Natural killer cell treated with Interleukin-12 subunit alpha and Interleukin-12 subunit beta and Interleukin-15 and Interleukin-18, amount 100 ng/mL, for 72 hours (primary cell): Measurements from ENCODE around the gene ECEL1. TPM values are rescaled to one million over a fixed set of nuclear protein-coding genes. Genes with fewer than 3 reads are reported as not detected.

Experiments
- ATAC-seq, 2 donors: fragments of 150-1000 bp; cut with Tn5 transposase in 1 of 2; sonication (Bioruptor Pico), chemical (Tn5 transposase) in 1 of 2; 2 replicates each; pipeline ENCODE4 v1.10.0; 2021
- DNase-seq: peaks from one replicate; pipeline ENCODE4 v3.0.0; 2022; ENCODE audit warnings: low spot score
- H3K27ac Mint-ChIP-seq, 2 donors: 1 replicate in 1 of 2; 2 replicates in 1 of 2; pipeline ENCODE4 v1.8.0; 2022; ENCODE audit warnings: mixed read lengths in 2 of 2, mild to moderate bottlenecking in 1 of 2, moderate library complexity in 1 of 2
- H3K27me3 Mint-ChIP-seq, 2 donors: 1 replicate in 1 of 2; 2 replicates in 1 of 2; pipeline ENCODE4 v1.8.0; 2022; ENCODE audit warnings: mixed read lengths in 2 of 2
- H3K36me3 Mint-ChIP-seq: one replicate; pipeline ENCODE4 v1.8.0; 2022; ENCODE audit warnings: mixed read lengths
- H3K4me1 Mint-ChIP-seq, 2 donors: 1 replicate in 1 of 2; 2 replicates in 1 of 2; pipeline ENCODE4 v1.8.0; 2022; ENCODE audit warnings: low read depth in 2 of 2, mixed read lengths in 2 of 2, mild to moderate bottlenecking in 1 of 2
- H3K4me3 Mint-ChIP-seq: one replicate; pipeline ENCODE4 v1.8.0; 2022; ENCODE audit warnings: mixed read lengths
- H3K9me3 Mint-ChIP-seq: 2 replicates; pipeline ENCODE4 v1.8.0; 2022; ENCODE audit warnings: mixed read lengths
- total RNA-seq, 2 donors: library from RNA; stranded (reverse); gene quantifications; one replicate each; pipeline ENCODE4 v1.2.3, GENCODE V29; 2022

The ECEL1 gene
- total RNA-seq, 2 donors from 2014 or later, result not detected

DNA sequence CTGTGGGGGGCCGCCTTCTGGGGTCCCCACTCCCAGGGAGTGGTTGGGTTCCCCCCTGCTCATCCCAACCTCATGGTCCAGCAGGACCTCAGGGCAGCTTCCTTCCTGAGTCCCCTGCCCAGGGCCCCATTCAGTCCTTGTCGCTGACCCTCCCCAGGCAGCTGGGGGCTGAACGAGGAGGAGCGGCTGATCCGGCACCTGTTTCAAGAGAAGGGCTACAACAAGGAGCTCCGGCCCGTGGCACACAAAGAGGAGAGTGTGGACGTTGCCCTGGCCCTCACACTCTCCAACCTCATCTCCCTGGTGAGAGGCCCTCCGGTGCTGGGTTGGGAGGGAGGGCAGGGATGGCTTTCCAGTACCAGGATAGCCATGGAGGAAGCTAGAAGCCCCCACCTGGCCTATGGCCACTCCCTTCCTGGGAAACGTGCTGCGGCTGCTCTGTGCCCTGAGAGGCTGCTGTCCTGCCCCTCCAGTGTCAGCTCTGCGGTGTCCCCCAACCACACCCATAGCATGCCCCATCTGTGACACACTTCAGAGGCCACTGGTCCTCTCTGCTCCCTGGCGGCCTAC, 38.8 kb upstream of the ECEL1 start:
- Mint-ChIP-seq H3K4me1 (peaks cover 13 to 18% of the 10 kb centered on the region in 2 donors), H3K27ac (no peak overlapping the region)

DNA sequence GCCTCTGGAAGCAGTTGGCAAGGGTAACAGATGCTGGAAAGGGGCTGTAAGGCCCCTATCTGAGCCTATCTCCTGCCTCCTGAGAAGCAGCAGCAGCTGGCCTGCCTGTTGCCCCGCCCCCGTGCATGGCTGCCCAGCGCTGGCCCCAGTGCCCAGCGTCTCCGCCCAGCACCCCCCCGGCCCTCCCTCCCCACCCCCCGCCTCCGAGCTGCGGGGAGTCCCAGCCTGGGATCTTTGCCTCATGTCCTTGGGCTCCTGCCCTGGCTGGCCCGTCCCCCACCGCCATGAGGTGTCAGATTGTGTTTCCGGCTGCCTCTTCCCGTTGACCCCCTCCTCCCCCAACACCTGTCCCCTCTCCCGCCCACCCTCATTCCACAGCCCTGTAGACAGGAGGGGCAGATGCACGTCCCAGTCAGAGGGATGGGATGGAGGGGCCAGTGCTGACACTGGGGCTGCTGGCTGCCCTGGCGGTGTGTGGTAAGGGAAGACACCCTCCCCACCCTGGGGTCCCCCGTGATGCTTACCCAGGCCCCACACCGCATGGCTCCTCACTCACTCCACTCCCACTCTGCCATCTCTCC, 38.2 kb upstream of the ECEL1 start, which contains the start of gene CHRND:
TSS of gene CHRND (plus strand) at position 370 of the 581 bp plus-strand sequence. CDS start at position 426, 56 bp downstream.
- no peak for DNase-seq
- H3K9me3 Mint-ChIP-seq, result no peaks in the 10 kb centered on the region
- no peak within 1 kb of the TSS for H3K4me3 Mint-ChIP-seq
- no peak within 1 kb of the TSS for H3K27ac Mint-ChIP-seq
- H3K4me1 Mint-ChIP-seq, result peaks cover 13 to 19% of the 10 kb centered on the region in 2 donors
- H3K36me3 Mint-ChIP-seq, result no peaks in the 10 kb centered on the region
- H3K27me3 Mint-ChIP-seq, result peaks cover 0 to 21% of the 10 kb centered on the region in 2 donors
- no peak for ATAC-seq

More for the DNA sequence above, 38.8 kb upstream of the ECEL1 start:
- ATAC-seq (no peak), DNase-seq (no peak)
- Mint-ChIP-seq H3K27me3 (peaks cover 0 to 20% of the 10 kb centered on the region in 2 donors), H3K36me3 (no peaks in the 10 kb centered on the region), H3K4me3 (no peak overlapping the region), H3K9me3 (no peaks in the 10 kb centered on the region)

DNA sequence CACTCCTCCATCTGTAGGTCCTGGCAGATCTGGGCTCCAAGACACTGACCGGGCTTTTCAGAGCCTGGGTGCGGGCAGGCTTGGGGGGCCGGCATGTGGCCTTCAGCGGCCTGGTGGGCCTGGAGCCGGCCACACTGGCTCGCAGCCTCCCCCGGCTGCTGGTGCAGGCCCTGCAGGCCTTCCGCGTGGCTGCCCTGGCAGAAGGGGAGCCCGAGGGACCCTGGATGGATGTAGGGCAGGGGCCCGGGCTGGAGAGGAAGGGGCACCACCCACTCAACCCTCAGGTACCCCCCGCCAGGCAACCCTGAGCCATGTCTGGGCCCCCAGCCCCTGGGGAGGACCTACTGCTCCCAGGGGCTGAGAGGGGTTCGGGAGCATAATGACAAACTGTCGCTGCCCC, 37.6 kb upstream of the ECEL1 start:
- peaks cover 0 to 25% of the 10 kb centered on the region in 2 donors for H3K27me3 Mint-ChIP-seq
- H3K27ac Mint-ChIP-seq, result no peak overlapping the region
- DNase-seq, result no peak
- no peak overlapping the region for H3K4me3 Mint-ChIP-seq
- no peaks in the 10 kb centered on the region for H3K9me3 Mint-ChIP-seq
- no peaks in the 10 kb centered on the region for H3K36me3 Mint-ChIP-seq
- H3K4me1 Mint-ChIP-seq, result peaks cover 13 to 19% of the 10 kb centered on the region in 2 donors
- no peak for ATAC-seq

DNA sequence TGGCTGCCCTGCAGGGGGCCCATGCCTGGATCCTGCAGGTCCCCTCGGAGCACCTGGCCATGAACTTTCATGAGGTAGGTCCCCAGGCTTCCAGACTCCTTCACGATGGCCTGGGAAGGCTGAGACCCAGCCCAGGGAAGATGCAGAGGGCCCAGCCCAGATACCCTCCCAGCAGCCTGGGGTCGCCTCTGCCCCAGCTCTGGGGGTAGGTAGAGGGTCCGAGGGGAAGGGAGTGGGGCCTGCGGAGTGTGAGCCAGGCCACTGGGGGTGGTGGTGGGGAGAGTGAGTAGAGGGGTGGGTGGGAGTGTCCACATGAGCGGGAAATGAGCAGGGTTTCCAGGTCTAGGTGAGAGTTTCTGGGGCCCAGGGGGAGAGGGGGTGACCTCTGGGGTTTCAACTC, 37.1 kb upstream of the ECEL1 start:
- ATAC-seq, result no peak
- Mint-ChIP-seq H3K27me3 (peaks cover 0 to 26% of the 10 kb centered on the region in 2 donors), H3K9me3 (no peaks in the 10 kb centered on the region), H3K36me3 (no peaks in the 10 kb centered on the region), H3K4me1 (peaks cover 13 to 19% of the 10 kb centered on the region in 2 donors), H3K27ac (no peak overlapping the region), H3K4me3 (no peak overlapping the region)
- no peak for DNase-seq

DNA sequence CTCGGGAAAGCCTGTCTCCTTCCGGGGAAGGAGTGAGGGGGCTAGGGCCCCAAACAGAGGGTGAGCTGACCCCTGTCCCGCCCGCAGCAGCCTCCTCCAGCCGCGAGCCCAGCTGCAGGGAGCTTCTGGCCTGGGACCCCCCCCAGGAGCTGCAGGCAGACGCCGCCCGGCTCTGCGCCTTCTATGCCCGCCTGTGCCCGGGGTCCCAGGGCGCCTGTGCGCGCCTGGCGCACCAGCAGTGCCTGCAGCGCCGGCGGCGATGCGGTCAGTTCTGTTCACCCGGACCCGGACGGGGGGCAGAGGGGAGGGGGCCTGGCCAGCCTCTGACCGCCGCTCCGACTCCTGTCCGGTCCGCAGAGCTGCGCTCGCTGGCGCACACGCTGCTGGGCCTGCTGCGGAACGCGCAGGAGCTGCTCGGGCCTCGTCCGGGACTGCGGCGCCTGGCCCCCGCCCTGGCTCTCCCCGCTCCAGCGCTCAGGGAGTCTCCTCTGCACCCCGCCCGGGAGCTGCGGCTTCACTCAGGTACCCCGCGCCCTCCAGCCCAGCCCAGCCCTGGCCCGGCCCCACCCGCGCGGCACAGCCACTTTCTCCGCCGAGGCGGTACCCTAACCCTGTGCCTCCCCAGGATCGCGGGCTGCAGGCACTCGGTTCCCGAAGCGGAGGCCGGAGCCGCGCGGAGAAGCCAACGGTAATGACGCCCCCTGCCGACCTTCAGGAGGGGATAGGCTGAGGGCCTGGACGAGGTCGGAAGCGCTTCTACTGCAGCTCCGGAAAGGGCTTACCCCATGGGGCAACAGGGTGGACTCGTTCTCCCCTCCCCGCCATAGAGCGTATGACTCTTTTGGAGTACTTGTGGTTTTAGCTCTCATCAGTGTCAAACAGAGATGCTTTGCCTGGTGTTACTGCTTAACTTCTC, 36.3 kb upstream of the ECEL1 start:
- ATAC-seq (peak in 1 of 2 donors; percentile 25), DNase-seq (no peak)
- Mint-ChIP-seq H3K9me3 (no peaks in the 10 kb centered on the region), H3K27me3 (peaks cover 0 to 25% of the 10 kb centered on the region in 2 donors), H3K4me3 (no peak overlapping the region), H3K4me1 (peaks cover 10 to 15% of the 10 kb centered on the region in 2 donors), H3K27ac (no peak overlapping the region), H3K36me3 (no peaks in the 10 kb centered on the region)

DNA sequence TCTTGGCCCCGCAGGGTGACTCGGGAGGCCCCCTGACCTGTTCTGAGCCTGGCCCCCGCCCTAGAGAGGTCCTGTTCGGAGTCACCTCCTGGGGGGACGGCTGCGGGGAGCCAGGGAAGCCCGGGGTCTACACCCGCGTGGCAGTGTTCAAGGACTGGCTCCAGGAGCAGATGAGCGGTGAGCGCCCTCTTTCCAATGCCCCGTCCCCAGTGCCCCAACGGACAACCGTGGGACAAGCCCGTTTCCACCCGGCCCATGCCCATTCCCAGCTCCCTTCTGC, 35.7 kb upstream of the ECEL1 start:
- H3K9me3 Mint-ChIP-seq, result no peaks in the 10 kb centered on the region
- no peak for ATAC-seq
- H3K4me1 Mint-ChIP-seq, result peaks cover 4 to 9% of the 10 kb centered on the region in 2 donors
- peaks cover 0 to 22% of the 10 kb centered on the region in 2 donors for H3K27me3 Mint-ChIP-seq
- no peak overlapping the region for H3K27ac Mint-ChIP-seq
- no peak overlapping the region for H3K4me3 Mint-ChIP-seq
- DNase-seq, result no peak
- H3K36me3 Mint-ChIP-seq, result no peaks in the 10 kb centered on the region

DNA sequence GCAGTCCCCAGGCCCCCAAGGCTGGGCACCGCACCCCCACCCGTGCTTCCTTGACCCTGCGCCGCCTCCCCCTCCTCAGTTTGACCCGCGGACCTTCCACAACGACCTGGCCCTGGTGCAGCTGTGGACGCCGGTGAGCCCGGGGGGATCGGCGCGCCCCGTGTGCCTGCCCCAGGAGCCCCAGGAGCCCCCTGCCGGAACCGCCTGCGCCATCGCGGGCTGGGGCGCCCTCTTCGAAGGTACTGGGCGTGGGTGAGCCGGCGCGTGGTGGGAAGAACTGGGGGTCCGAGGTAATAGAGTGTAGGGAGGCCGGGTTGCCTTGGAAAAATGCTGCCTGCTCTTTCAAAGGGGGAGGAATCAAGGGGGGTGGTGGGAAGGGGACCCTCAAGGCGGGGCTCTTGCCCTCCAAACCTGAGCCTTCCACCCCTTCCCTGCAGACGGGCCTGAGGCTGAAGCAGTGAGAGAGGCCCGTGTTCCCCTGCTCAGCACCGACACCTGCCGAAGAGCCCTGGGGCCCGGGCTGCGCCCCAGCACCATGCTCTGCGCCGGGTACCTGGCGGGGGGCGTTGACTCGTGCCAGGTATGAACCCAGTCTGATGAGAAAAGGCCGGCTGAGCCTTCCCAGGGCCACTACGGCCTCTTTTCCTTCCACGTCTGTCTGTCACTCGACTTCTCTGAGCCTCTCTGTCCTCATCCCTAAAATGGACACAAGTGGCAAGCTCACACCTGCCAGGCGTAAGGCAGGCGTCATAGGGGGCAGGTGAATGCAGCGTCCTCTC, 35.2 kb upstream of the ECEL1 start:
- Mint-ChIP-seq H3K9me3 (no peaks in the 10 kb centered on the region), H3K4me3 (no peak overlapping the region), H3K27ac (no peak overlapping the region), H3K4me1 (peaks cover 0 to 7% of the 10 kb centered on the region in 2 donors), H3K36me3 (no peaks in the 10 kb centered on the region), H3K27me3 (peaks cover 0 to 23% of the 10 kb centered on the region in 2 donors)
- peak in 1 of 2 donors; percentile 1 for ATAC-seq
- no peak for DNase-seq

DNA sequence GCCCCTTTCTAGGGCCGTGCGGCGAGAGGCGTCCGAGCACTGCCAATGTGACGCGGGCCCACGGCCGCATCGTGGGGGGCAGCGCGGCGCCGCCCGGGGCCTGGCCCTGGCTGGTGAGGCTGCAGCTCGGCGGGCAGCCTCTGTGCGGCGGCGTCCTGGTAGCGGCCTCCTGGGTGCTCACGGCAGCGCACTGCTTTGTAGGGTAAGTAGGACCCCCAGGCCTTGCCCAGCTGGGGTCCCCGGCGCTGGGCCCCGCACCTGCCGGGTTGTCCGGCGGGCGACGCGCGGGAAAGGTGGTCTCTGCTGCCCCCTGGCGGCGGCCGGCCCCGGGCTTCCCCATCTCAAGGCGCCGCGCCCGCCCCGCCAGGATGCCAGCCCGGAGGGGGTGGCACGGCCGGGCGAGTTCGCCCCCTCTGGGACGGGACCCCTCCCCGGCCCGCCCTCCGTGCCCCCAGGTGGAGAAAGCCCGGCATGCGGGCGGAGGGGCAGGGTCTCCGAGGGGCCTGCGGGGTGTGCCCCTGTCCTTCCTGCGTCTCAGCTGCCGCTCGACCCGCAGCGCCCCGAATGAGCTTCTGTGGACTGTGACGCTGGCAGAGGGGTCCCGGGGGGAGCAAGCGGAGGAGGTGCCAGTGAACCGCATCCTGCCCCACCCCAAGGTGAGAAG, 34.5 kb upstream of the ECEL1 start:
- no peak overlapping the region for H3K4me3 Mint-ChIP-seq
- no peaks in the 10 kb centered on the region for H3K9me3 Mint-ChIP-seq
- no peak overlapping the region for H3K27ac Mint-ChIP-seq
- no peaks in the 10 kb centered on the region for H3K36me3 Mint-ChIP-seq
- peaks cover 0 to 7% of the 10 kb centered on the region in 2 donors for H3K4me1 Mint-ChIP-seq
- H3K27me3 Mint-ChIP-seq, result peaks cover 0 to 24% of the 10 kb centered on the region in 2 donors
- peak; percentile 70 for DNase-seq
- ATAC-seq, result peak; percentile 56 to 74

DNA sequence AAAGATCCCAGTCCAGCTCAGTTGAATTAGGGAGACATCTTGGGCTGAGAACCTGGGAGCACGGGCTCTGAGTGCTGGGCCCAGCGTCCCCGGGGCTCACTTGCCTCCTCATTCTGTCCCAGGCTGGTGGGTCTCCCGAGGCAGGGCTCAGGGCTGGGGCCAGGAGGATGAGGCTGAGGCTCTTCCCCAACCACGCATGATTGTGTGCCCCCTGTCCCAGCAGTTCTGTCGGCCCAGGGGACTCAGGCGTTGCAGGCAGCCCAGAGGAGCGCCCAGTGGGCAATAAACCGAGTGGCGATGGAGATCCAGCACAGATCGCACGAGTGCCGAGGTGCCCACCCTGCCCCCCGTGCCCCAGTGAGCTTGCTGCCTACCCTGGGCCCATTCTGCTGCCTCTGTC, 33.5 kb upstream of the ECEL1 start:
- no peaks in the 10 kb centered on the region for H3K36me3 Mint-ChIP-seq
- H3K4me1 Mint-ChIP-seq, result peaks cover 0 to 7% of the 10 kb centered on the region in 2 donors
- DNase-seq (no peak), ATAC-seq (no peak)
- H3K27me3 Mint-ChIP-seq, result peaks cover 0 to 25% of the 10 kb centered on the region in 2 donors
- H3K27ac Mint-ChIP-seq, result no peak overlapping the region
- H3K4me3 Mint-ChIP-seq, result no peak overlapping the region
- no peaks in the 10 kb centered on the region for H3K9me3 Mint-ChIP-seq

DNA sequence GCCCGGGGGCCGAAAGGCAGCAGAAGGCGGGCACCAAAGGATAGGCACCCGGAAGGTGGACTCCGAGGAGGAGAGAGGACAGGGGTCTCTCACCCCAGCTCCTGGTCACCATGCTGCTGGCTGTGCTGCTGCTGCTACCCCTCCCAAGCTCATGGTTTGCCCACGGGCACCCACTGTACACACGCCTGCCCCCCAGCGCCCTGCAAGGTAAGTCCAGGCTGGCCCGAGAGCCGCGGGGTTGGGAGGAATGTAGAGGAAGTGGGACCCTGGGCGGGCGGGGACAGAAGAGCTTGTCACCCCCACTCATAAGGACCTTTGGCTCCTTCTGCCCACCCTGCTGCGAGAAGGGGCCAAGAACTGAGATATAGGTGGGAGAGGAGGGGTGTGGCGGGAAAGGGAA, 32.9 kb upstream of the ECEL1 start:
- peaks cover 0 to 7% of the 10 kb centered on the region in 2 donors for H3K4me1 Mint-ChIP-seq
- ATAC-seq (no peak), DNase-seq (no peak)
- no peaks in the 10 kb centered on the region for H3K36me3 Mint-ChIP-seq
- H3K4me3 Mint-ChIP-seq, result peak overlapping the region; percentile 10
- H3K9me3 Mint-ChIP-seq, result no peaks in the 10 kb centered on the region
- no peak overlapping the region for H3K27ac Mint-ChIP-seq
- H3K27me3 Mint-ChIP-seq, result peaks cover 0 to 25% of the 10 kb centered on the region in 2 donors

DNA sequence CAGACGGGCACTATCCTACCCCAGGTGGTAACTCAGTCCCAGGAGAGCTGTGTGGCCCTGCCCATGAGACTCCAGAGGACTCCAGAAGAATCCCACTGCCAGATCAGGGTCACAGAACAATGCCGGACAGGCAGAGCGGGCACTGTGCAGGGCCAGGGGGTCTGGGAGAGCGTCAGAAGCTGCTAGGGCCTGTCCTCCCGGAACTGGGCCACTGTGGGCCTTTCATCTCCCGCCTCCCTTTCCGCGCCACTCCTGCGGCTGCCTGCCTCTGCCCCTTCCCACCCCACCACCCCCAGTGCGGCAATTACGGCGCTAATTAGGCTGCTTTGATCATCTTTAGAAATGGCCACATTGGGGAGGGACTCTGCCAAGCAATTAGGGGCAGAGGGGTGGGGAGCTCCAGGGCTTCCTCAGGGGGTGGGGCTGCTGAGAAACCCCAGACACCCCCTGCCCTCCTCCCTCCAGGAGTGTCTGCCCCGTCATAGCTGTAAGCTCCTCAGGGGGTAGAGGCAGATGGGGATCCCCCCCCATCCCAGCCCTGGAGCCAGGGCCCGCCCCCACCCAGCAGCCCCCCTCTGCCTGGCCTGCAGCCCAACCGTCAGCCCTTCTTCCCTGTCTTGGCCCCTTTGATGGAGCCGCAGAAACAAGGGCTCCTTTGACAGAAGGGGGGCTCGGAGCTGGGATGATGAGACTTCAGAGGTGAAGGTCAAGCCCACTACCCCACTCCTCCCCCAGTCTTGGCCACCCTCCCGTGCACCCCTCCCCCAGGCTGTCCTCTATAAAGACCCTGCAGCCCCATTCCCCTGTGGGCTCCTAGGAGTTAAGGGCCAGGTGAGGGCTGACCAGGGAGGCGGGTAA, 32.2 kb upstream of the ECEL1 start, which contains the start of gene PRSS56:
TSS of gene PRSS56 (plus strand) at position 808 of the 858 bp plus-strand sequence. CDS start 211 bp downstream, outside the sequence.
- no peaks in the 10 kb centered on the region for H3K9me3 Mint-ChIP-seq
- H3K4me1 Mint-ChIP-seq, result peaks cover 0 to 7% of the 10 kb centered on the region in 2 donors
- DNase-seq (no peak), ATAC-seq (no peak)
- H3K27me3 Mint-ChIP-seq, result peaks cover 0 to 25% of the 10 kb centered on the region in 2 donors
- no peak within 1 kb of the TSS for H3K27ac Mint-ChIP-seq
- no peaks in the 10 kb centered on the region for H3K36me3 Mint-ChIP-seq
- H3K4me3 Mint-ChIP-seq, result peak within 1 kb of the TSS; percentile 10

DNA sequence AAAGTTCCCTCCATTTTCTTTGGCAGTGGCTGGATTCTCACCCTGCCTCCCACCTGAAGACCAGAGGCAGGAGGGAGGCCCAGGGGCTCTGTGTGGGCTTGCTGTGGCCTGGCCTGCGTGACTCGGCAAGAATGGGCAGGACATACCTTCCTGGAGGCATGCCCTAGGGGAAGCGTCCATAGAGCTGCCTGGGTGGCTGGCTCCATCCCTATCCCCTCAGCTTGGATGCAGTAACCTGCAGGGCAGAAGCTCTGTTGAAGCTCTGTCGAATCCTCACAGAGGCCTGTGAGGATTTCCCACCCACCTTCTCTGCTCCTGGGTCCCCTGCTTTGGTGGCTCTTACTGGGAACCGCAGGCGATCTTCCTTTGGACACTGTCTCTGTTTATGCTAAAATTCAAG, 31.2 kb upstream of the ECEL1 start:
- no peak overlapping the region for H3K27ac Mint-ChIP-seq
- DNase-seq, result no peak
- no peaks in the 10 kb centered on the region for H3K36me3 Mint-ChIP-seq
- H3K4me1 Mint-ChIP-seq, result peaks cover 0 to 2% of the 10 kb centered on the region in 2 donors
- peaks cover 0 to 18% of the 10 kb centered on the region in 2 donors for H3K27me3 Mint-ChIP-seq
- no peak for ATAC-seq
- H3K4me3 Mint-ChIP-seq, result no peak overlapping the region
- H3K9me3 Mint-ChIP-seq, result no peaks in the 10 kb centered on the region
